HEK293T (cell line): ENCODE data around the gene PLPPR2.

Experiments
- BHLHE40 ChIP-seq: fragments of 450-650 bp; IDR thresholded peaks from 2 replicates; pipeline ENCODE4 v1.6.1; 2016; ENCODE audit warnings: mild to moderate bottlenecking, moderate library complexity, borderline replicate concordance
- SP1 ChIP-seq: fragments of 450-650 bp; IDR thresholded peaks from 2 replicates; pipeline ENCODE4 v1.6.1; 2017

- TF ChIP-seq SP1 (no peak), BHLHE40 (no peak)
Observed at GRCh38 chr19:11335449-11336146, 19.6 kb upstream of the PLPPR2 start.
